GM19328 (cell line): Measurements from ENCODE around the gene HLA-DRB1.
"Not testable (repeated sequence)": the region's sequence is repeated elsewhere in the genome, so short reads cannot be mapped to it uniquely, and the experiment has no call there.

Experiments used
- ATAC-seq: cut with Tn5 transposase; IDR thresholded peaks from one replicate; pipeline ENCODE4 v1.9.1; 2021; ENCODE audit warnings: mild to moderate bottlenecking, moderate library complexity; ENCODE audit not compliant: unreplicated experiment

The HLA-DRB1 gene

GRCh38 chr6:32589596-32590449 is at the start of gene HLA-DRB1:
Gene HLA-DRB1 (minus strand): TSS chr6:32589848. CDS start chr6:32589742, 106 bp downstream.
- peak; percentile 84 for ATAC-seq

DNA sequence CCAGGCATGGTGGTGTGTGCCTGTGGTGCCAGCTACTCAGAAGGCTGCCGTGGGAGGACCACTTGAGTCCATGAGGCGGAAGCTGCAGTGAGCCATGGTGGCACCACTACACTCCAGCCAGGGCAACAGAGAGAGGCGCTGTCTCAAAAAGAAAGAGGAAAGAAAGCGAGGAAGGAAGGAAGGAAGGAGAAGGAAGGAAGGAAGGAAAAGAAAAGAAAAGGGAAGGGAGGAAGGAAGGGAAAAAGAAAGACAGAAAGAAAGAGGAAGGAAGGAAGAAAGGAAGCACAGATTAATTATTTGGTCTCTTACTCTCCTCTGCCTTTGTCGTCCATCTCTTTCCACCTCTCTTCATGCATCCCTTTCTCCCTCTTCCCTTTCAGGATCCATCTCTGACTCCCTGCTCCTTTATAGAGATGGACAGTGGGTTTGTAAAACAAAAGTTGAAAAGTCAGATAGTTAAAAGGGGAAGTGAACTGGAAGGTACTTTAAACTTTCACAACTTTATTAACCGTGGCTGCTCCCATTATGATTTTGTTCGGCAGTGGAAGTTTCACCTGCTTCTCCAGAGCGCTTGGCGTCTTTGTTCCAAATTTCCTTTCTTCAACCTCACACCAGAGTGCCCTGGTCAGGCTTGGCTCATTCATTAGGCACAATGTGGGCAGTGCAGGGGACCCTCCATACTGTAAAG is 49.0 kb upstream of the HLA-DRB1 start:
- no peak for ATAC-seq

GRCh38 chr6:32637883-32638282 is 48.2 kb upstream of the HLA-DRB1 start:
- ATAC-seq: no peak

DNA sequence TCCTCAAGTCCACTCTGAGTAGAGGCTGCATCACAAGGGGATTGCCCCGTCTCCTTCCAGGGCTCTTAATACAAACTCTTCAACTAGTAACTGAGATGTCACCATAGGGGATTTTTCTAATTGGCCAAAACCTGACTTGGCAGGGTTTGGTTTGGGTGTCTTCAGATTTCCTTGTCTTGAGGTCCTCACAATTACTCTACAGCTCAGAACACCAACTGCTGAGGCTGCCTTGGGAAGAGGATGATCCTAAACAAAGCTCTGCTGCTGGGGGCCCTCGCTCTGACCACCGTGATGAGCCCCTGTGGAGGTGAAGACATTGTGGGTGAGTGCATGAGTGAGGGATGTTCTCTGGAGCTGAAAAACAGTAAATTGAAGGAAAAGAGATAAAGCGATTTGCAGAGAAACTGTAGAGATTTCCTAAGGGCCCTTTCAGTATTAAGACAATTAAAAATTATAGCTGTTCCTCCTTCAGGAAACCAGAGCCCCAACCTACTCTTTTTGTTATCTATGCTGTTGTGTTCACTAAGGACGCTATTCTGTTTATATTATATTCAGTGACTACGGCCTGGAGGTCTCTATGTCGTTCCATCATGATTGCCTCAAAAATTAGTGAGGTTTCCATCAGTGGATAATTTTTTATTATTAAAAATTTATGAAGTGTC is 47.7 kb upstream of the HLA-DRB1 start, which contains the start of gene HLA-DQA1:
TSS of gene HLA-DQA1 (plus strand) at position 188 of the 662 bp plus-strand sequence. CDS start at position 241, 53 bp downstream.
- peak; percentile 68 for ATAC-seq

- ATAC-seq: no peak
Observed at GRCh38 chr6:32635526-32636123, 46.0 kb upstream of the HLA-DRB1 start.

DNA sequence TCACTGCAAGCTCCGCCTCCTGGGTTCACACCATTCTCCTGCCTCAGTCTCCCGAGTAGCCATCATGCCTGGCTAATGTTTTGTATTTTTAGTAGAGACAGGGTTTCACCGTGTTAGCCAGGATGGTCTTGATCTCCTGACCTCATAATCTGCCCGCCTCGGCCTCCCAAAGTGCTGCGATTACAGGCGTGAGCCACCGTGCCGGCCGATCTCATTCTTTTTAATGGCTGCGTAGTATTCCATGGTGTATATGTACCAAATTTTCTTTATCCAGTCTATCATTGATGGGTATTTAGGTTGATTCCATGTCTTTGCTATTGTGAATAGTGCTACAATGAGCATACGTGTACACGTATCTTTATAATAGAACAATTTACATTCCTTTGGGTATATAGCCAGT is 40.1 kb upstream of the HLA-DRB1 start:
- not testable (repeated sequence) for ATAC-seq

DNA sequence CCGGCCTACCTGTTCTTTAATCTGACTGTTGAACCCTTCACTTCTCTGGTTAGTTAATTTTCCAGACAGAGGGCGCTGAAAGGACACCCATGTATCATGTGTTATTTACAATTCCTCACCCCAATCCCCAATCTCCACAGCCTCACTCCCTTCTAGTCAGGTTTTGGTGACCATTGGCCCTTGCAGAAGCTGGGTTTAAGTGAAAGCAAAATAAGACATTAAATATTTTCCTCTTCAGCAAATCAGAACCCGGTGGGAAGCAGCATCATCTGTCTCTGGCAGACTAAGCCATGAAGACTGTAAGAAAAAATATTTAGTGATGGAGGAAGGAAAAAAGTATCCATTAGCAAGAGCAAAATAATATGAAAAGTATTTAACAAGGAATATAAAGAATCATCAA is 38.2 kb upstream of the HLA-DRB1 start:
- no peak for ATAC-seq

GRCh38 chr6:32627249-32627648 is 37.6 kb upstream of the HLA-DRB1 start:
- no peak for ATAC-seq

GRCh38 chr6:32625137-32625536 is 35.5 kb upstream of the HLA-DRB1 start:
- ATAC-seq: no peak

DNA sequence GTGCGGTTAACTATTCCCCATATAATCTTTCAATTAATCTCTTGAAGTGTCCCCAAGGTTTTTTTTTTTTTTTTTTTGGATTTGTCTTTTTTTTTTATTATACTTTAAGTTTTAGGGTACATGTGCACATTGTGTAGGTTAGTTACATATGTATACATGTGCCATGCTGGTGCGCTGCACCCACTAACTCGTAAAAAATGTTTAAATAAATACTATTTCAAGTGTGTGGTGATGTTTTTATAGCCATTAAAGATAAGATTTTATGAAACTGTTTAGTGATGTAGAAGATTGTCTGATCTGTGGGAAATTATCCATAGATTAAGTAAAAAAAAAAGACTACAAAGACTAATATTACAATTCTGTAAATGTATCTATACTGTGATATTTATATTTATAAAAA is 34.9 kb upstream of the HLA-DRB1 start:
- no peak for ATAC-seq

DNA sequence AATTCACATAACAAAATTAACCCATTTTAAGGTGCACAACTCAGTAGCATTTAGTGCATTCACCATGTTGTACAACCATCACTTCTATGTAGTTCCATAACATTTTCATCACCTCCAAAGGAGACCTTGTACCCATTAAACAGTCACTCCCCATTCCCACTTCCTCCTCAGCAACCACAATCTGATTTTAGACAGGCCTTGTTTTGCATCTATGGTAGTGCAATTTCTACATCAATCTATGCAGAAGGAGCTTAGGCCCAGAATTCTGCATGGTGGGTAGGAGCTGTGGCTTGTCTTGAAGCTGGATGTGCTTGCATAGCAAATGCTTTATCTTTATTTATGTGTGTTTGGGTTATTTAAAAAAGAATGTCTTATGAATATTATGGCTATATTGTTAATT is 34.0 kb upstream of the HLA-DRB1 start:
- no peak for ATAC-seq

DNA sequence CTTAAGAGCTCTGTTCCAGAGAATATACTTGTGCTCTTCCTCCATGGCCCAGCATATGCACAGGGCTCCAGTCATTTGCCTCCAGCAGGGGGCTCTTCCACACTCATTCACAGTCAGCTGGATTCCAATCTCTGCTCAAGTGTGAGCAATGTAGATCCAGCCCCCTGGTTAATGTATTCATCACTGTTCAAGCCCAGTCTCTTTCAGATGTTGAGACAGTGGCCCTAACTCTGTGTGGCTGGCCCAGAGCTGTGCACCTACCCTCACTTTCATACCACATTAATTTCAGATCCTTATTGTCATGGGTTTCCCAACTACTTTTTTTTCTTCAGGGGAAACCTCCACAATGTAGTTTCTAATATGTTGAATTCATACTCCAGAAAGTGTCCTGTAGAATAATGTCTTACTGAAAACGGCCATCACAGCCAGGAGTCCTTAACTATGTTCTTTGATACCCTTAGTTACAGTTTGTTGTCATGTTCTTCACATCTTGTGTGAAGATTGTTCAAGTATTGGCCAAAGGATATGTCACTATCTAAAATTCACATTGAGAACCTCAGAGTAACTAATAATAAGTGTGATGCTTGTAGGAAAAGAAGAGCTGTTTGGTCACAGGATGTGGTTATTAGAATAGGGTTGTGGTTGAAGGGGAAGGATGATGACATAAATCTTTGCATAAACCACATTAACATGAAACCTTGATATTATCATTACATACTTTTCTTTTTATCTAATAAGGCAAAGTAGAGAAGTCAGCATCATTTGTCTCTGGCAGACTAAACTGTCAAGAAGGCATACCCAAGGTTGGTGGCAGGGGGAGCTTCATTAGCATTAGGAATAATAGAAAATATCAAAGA is 33.1 kb upstream of the HLA-DRB1 start:
- ATAC-seq: peak; percentile 66

- no peak for ATAC-seq
Observed at GRCh38 chr6:32621372-32621771, 31.7 kb upstream of the HLA-DRB1 start.

- no peak for ATAC-seq
Observed at GRCh38 chr6:32617751-32618150, 28.1 kb upstream of the HLA-DRB1 start.

- no peak for ATAC-seq
Observed at GRCh38 chr6:32615885-32616532, 26.4 kb upstream of the HLA-DRB1 start.

DNA sequence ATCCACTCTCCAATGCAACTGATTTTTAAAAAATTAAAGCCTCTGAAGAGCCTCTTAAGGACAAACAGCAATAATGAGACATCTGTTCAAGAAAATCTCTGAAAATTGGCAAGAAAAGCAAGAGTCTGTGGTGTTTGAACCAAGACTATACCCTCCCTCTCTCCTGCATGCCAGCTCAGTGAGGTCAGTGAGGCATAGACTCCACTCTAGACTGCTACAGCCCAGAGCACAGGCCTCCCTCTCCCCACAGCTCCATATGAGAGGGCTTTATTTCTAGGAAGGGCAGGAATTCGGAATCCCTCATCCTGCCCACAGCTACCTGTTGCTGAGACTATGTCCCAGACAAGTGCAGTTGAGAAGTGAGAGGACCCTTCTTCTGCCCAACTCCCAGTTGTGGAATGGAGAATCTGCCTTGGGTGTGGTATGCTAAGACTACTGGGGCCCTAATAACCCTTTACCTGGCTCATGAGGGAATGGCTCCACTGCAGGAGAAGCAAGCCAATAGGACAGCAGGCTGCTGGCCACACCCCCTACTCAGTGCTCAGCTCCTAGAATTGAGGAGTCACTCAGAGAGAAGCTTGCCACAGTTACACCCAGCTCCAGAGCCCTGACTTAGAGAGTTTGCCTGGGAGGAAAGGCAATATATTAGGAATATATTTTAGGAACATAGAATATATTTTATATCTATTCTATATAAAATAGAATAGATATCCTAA is 24.9 kb upstream of the HLA-DRB1 start:
- no peak for ATAC-seq

- no peak for ATAC-seq
Observed at GRCh38 chr6:32613475-32613874, 23.8 kb upstream of the HLA-DRB1 start.

DNA sequence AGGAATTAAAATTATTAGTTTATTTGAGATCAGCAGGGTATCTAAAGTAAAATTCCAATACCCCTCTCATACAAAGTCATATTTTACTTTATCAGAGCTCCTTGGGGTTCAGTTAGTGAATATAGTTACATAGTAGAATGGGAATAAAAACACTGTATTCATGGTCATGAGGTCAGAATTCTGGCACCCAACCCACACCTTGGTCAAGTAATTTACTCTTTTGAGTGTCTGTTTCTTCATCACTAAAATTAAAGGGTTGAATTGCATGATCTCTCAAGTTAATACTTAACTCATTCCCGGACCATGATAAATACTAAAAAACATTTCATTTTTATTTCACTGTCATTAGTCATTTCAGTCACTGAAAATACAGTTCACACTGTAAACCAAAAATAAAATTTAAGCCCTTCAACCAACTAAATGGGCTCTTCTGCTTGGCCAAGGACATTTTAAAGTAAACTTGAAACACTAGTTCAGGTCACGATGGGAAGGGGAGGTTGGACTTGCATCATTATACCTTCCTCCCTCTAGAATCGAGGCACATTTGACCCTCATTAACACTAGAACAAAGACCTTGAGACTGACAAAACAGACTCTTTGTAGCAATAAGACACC is 21.1 kb upstream of the HLA-DRB1 start:
- no peak for ATAC-seq
